ENCODE measurements around the gene PPOX.

- TF ChIP-seq CTCF (conservative IDR thresholded peaks at IDR 0.05) (no peak), EZH2 (IDR thresholded peaks at IDR 0.05; ENCODE audit: low read depth) (no peak)
Observed at GRCh38 chr1:161200421-161200991, 34.3 kb downstream of the PPOX start.
